Measurements from ENCODE around the gene PTX3. TPM values are rescaled to one million over a fixed set of nuclear protein-coding genes. Genes with fewer than 3 reads are reported as not detected.

The PTX3 gene
- total and polyA plus RNA-seq, 4 donors, result 0.17 to 0.66 (median 0.28) TPM; not detected in 1

DNA sequence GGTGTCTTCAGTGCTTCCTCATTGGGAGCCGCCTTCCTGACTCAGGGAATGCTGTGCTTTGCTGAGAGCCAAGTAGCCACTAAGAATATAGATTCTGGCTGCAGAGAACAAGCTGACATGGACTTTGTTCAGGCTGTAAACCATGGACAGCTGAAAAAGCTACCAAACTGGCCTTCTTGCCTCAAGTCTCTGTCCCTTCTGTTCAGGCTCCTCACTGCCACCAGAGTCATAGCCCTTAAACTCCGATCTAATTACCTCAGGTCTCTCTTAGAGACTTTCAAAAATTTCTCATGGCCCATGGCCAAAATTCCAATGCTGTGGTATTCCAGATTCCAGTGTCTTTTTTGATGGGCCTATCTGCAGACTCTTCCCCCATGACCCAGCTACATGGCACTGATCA, 19.4 kb upstream of the PTX3 start:
- no peak overlapping the region for H3K9ac ChIP-seq (ENCODE audit: low read depth in 1 of 2, low read length in 2 of 2)
- TF ChIP-seq FOXA2 (IDR thresholded peaks at IDR 0.05), result no peak
- no peak for TF ChIP-seq ATF3 (IDR thresholded peaks at IDR 0.05)
- TF ChIP-seq, protein P1, sequence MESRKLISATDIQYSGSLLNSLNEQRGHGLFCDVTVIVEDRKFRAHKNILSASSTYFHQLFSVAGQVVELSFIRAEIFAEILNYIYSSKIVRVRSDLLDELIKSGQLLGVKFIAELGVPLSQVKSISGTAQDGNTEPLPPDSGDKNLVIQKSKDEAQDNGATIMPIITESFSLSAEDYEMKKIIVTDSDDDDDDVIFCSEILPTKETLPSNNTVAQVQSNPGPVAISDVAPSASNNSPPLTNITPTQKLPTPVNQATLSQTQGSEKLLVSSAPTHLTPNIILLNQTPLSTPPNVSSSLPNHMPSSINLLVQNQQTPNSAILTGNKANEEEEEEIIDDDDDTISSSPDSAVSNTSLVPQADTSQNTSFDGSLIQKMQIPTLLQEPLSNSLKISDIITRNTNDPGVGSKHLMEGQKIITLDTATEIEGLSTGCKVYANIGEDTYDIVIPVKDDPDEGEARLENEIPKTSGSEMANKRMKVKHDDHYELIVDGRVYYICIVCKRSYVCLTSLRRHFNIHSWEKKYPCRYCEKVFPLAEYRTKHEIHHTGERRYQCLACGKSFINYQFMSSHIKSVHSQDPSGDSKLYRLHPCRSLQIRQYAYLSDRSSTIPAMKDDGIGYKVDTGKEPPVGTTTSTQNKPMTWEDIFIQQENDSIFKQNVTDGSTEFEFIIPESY (IDR thresholded peaks at IDR 0.05), result no peak
- TF ChIP-seq RAD21 (IDR thresholded peaks at IDR 0.05), result no peak
- TF ChIP-seq NR2F2 (IDR thresholded peaks at IDR 0.05), result no peak
- TF ChIP-seq MAX (IDR thresholded peaks at IDR 0.05), result no peak
- TF ChIP-seq SP1 (IDR thresholded peaks at IDR 0.05), result no peak
- no peak for TF ChIP-seq TAF1 (conservative IDR thresholded peaks at IDR 0.05)
- no peak for TF ChIP-seq FOXA1 (IDR thresholded peaks at IDR 0.05)
- TF ChIP-seq HNF4G (IDR thresholded peaks at IDR 0.05), result no peak
- TF ChIP-seq, protein P2, sequence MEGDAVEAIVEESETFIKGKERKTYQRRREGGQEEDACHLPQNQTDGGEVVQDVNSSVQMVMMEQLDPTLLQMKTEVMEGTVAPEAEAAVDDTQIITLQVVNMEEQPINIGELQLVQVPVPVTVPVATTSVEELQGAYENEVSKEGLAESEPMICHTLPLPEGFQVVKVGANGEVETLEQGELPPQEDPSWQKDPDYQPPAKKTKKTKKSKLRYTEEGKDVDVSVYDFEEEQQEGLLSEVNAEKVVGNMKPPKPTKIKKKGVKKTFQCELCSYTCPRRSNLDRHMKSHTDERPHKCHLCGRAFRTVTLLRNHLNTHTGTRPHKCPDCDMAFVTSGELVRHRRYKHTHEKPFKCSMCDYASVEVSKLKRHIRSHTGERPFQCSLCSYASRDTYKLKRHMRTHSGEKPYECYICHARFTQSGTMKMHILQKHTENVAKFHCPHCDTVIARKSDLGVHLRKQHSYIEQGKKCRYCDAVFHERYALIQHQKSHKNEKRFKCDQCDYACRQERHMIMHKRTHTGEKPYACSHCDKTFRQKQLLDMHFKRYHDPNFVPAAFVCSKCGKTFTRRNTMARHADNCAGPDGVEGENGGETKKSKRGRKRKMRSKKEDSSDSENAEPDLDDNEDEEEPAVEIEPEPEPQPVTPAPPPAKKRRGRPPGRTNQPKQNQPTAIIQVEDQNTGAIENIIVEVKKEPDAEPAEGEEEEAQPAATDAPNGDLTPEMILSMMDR (IDR thresholded peaks at IDR 0.05; ENCODE audit: low read depth, low read length, missing input control), result no peak
- no peak for TF ChIP-seq REST (IDR thresholded peaks at IDR 0.05)
- no peak for TF ChIP-seq RXRA (IDR thresholded peaks at IDR 0.05)
- TF ChIP-seq GABPA (IDR thresholded peaks at IDR 0.05 in 1 of 2, conservative IDR thresholded peaks at IDR 0.05 in 1 of 2), result no peak
- no peak for DNase-seq (ENCODE audit: low spot score)
- WGBS, result 82% methylated on average over 2 of the region's 2 CpGs
- H3K27ac ChIP-seq (ENCODE audit: low read depth in 1 of 2, low read length in 2 of 2), result no peak overlapping the region
- H3K9me3 ChIP-seq (ENCODE audit: control insufficient read depth in 4 of 4, low read length in 3 of 4), result peaks cover 0 to 3% (median 0%) of the 10 kb centered on the region in 4 donors
- no peaks in the 10 kb centered on the region for H3K36me3 ChIP-seq (ENCODE audit: control insufficient read depth in 4 of 4, insufficient read depth in 3 of 4, low read depth in 1 of 4, low read length in 3 of 4)
- H3K4me3 ChIP-seq (ENCODE audit: low read depth in 1 of 3, low read length in 3 of 3), result no peak overlapping the region
- no peaks in the 10 kb centered on the region for H3K27me3 ChIP-seq (ENCODE audit: control insufficient read depth in 4 of 4, insufficient read depth in 4 of 4, low read length in 3 of 4)
- H3K4me1 ChIP-seq (ENCODE audit: control insufficient read depth in 4 of 4, insufficient read depth in 4 of 4, low read length in 3 of 4), result no peaks in the 10 kb centered on the region

DNA sequence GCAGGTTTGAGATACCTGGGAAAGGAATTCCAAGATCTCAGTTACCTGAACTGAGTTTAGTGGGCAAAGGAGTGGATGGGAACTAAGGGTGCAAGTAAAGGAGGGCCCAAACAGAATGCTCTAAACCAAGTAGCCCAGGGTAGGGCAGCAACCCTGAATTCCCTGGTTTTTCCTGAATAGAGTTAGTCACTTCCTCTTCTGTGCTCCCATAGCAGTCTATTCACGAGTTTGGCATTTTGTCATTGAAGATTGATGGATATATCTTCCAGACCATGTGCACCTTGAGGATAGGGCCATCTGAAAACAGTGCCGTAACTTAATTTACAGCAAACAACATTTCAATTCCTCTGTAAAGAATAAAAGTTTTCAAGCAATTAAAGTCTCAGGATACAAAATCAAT, 18.5 kb upstream of the PTX3 start:
- H3K36me3 ChIP-seq (ENCODE audit: control insufficient read depth in 4 of 4, insufficient read depth in 3 of 4, low read depth in 1 of 4, low read length in 3 of 4), result no peaks in the 10 kb centered on the region
- H3K4me1 ChIP-seq (ENCODE audit: control insufficient read depth in 4 of 4, insufficient read depth in 4 of 4, low read length in 3 of 4), result no peaks in the 10 kb centered on the region
- no peaks in the 10 kb centered on the region for H3K27me3 ChIP-seq (ENCODE audit: control insufficient read depth in 4 of 4, insufficient read depth in 4 of 4, low read length in 3 of 4)
- TF ChIP-seq SP1 (IDR thresholded peaks at IDR 0.05), result no peak
- TF ChIP-seq FOXA2 (IDR thresholded peaks at IDR 0.05), result no peak
- no peak overlapping the region for H3K27ac ChIP-seq (ENCODE audit: low read depth in 1 of 2, low read length in 2 of 2)
- WGBS, result 76% methylated on average over 2 of the region's 2 CpGs
- DNase-seq (ENCODE audit: low spot score), result no peak
- H3K9me3 ChIP-seq (ENCODE audit: control insufficient read depth in 4 of 4, low read length in 3 of 4), result peaks cover 0 to 3% (median 0%) of the 10 kb centered on the region in 4 donors
- no peak overlapping the region for H3K4me3 ChIP-seq (ENCODE audit: low read depth in 1 of 3, low read length in 3 of 3)
- no peak overlapping the region for H3K9ac ChIP-seq (ENCODE audit: low read depth in 1 of 2, low read length in 2 of 2)
